HFFc6 (cell line): ENCODE results near the gene TTC23L. TPM values are rescaled to one million over a fixed set of nuclear protein-coding genes. Genes with fewer than 3 reads are reported as not detected.
A peak's percentile ranks its signal among the peaks of the same experiment; 100 is the strongest.

Experiments used
- DNase-seq: peaks from one replicate; pipeline ENCODE4 v3.0.0-alpha.2; 2018
- H3K27ac Mint-ChIP-seq: 2 replicates; pipeline ENCODE4 v1.8.0; 2020; ENCODE audit warnings: mild to moderate bottlenecking, mixed read lengths
- H3K27me3 Mint-ChIP-seq: 2 replicates; pipeline ENCODE4 v1.8.0; 2021; ENCODE audit warnings: mild to moderate bottlenecking, moderate library complexity, mixed read lengths; ENCODE audit not compliant: insufficient read depth
- H3K36me3 Mint-ChIP-seq: 2 replicates; pipeline ENCODE4 v1.8.0; 2021; ENCODE audit warnings: low read depth, mixed read lengths
- H3K4me1 Mint-ChIP-seq: 2 replicates; pipeline ENCODE4 v1.8.0; 2020; ENCODE audit warnings: low read depth, mixed read lengths
- H3K4me3 Mint-ChIP-seq: 2 replicates; pipeline ENCODE4 v1.8.0; 2020; ENCODE audit warnings: mild to moderate bottlenecking, moderate library complexity, mixed read lengths
- H3K9me3 Mint-ChIP-seq: 2 replicates; pipeline ENCODE4 v1.8.0; 2020; ENCODE audit warnings: mild to moderate bottlenecking, mixed read lengths
- CTCF ChIP-seq: fragments of 200-600 bp; sonication (generic); IDR thresholded peaks from 2 replicates; pipeline ENCODE4 v1.5.0; 2021; ENCODE audit warnings: antibody characterized with exemption, mild to moderate bottlenecking
- total RNA-seq, 6 experiments: library from RNA; stranded (reverse); fragmentation: NEBNext Ultra II Directional; extraction: Animal tissue kit (Norgen Biotek cat#: 25700); gene quantifications; 2 replicates in 1 of 6; 3 replicates in 5 of 6; pipeline ENCODE4 v1.2.3, GENCODE V29; 2021

The TTC23L gene
- total RNA-seq, 6 experiments from 2014 or later = not detected

- peaks cover 9% of the 10 kb centered on the region for H3K4me1 Mint-ChIP-seq
- H3K9me3 Mint-ChIP-seq = no peaks in the 10 kb centered on the region
- no peak for TF ChIP-seq CTCF
- peak overlapping the region; percentile 20 for H3K27ac Mint-ChIP-seq
- peaks cover 36% of the 10 kb centered on the region for H3K36me3 Mint-ChIP-seq
- DNase-seq = no peak
- H3K27me3 Mint-ChIP-seq = peaks cover 25% of the 10 kb centered on the region
- H3K4me3 Mint-ChIP-seq = no peak overlapping the region; the same call in 1 of the 2 replicates
Observed at GRCh38 chr5:34833976-34834793, 4.8 kb upstream of the TTC23L start.

GRCh38 chr5:34834794-34835089 is 4.2 kb upstream of the TTC23L start:
- H3K9me3 Mint-ChIP-seq = no peaks in the 10 kb centered on the region
- peak overlapping the region; percentile 20 for H3K27ac Mint-ChIP-seq
- peaks cover 14% of the 10 kb centered on the region for H3K4me1 Mint-ChIP-seq

GRCh38 chr5:34835664-34836063 is 3.3 kb upstream of the TTC23L start:
- Mint-ChIP-seq H3K9me3 (no peaks in the 10 kb centered on the region), H3K4me1 (peaks cover 14% of the 10 kb centered on the region), H3K4me3 (no peak overlapping the region), H3K27ac (no peak overlapping the region; the same call in 1 of the 2 replicates), H3K27me3 (peaks cover 25% of the 10 kb centered on the region), H3K36me3 (peaks cover 31% of the 10 kb centered on the region)
- TF ChIP-seq CTCF = no peak
- DNase-seq = no peak

More at GRCh38 chr5:34834794-34835089, 4.2 kb upstream of the TTC23L start:
- DNase-seq = no peak
- H3K36me3 Mint-ChIP-seq = peaks cover 36% of the 10 kb centered on the region
- peaks cover 25% of the 10 kb centered on the region for H3K27me3 Mint-ChIP-seq
- H3K4me3 Mint-ChIP-seq = no peak overlapping the region
- TF ChIP-seq CTCF = no peak

- H3K27ac Mint-ChIP-seq = no peak overlapping the region
Observed at GRCh38 chr5:34841816-34842215, 2.9 kb downstream of the TTC23L start.

DNA sequence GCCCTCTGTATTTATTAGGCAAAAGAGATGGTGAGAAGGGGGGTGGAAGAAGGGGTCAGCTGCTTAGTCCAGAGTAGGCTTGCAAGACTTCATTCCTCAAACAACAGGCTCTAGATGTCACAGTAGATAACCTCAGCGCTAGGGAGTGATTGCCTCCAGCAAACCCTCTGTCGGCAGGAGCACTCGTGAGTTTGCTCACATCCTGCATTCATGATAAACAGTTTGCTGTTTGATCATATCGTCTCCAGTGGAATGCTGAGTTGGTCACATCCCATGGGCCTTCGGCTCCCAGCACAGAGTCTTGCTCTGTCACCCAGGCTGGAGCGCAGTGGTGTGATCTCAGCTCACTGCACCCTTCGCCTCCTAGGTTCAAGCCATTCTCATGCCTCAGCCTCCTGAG is 3.6 kb downstream of the TTC23L start:
- Mint-ChIP-seq H3K4me3 (no peak overlapping the region), H3K4me1 (peaks cover 27% of the 10 kb centered on the region), H3K9me3 (no peaks in the 10 kb centered on the region), H3K27ac (no peak overlapping the region), H3K36me3 (no peaks in the 10 kb centered on the region), H3K27me3 (peaks cover 3% of the 10 kb centered on the region)
- no peak for TF ChIP-seq CTCF
- DNase-seq = no peak

More at GRCh38 chr5:34841816-34842215, 2.9 kb downstream of the TTC23L start:
- Mint-ChIP-seq H3K4me3 (no peak overlapping the region), H3K4me1 (peaks cover 24% of the 10 kb centered on the region), H3K36me3 (no peaks in the 10 kb centered on the region), H3K27me3 (peaks cover 10% of the 10 kb centered on the region), H3K9me3 (no peaks in the 10 kb centered on the region)
- no peak for DNase-seq
- no peak for TF ChIP-seq CTCF
